AG09309 (cell line): ENCODE measurements around the gene ATP6V1G1.

ENCODE experiments used
- DNase-seq: peaks from one replicate; pipeline ENCODE4 v3.0.0-alpha.2; 2010; ENCODE audit warnings: low read depth
- H3K4me3 ChIP-seq: 2 replicates; pipeline ENCODE4 v1.5.1; 2011; ENCODE audit warnings: mild to moderate bottlenecking, low read depth, low read length, moderate library complexity; ENCODE audit not compliant: control insufficient read depth
- TF ChIP-seq, protein P1 (sequence below): IDR thresholded peaks from 2 replicates; pipeline ENCODE4 v1.5.1; 2011; ENCODE audit warnings: mild to moderate bottlenecking, low read depth, low read length, inconsistent platforms; ENCODE audit not compliant: insufficient read depth, control insufficient read depth; ENCODE audit errors: missing control alignments

Gene ATP6V1G1, protein sequence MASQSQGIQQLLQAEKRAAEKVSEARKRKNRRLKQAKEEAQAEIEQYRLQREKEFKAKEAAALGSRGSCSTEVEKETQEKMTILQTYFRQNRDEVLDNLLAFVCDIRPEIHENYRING

GRCh38 chr9:114587345-114588202 lies at the start of gene ATP6V1G1:
TSS of gene ATP6V1G1 (plus strand) at chr9:114587769. CDS start at chr9:114587839, 70 bp downstream.
- H3K4me3 ChIP-seq: peak within 1 kb of the TSS; percentile 90
- DNase-seq: peak; percentile 97
- TF ChIP-seq, protein P1, sequence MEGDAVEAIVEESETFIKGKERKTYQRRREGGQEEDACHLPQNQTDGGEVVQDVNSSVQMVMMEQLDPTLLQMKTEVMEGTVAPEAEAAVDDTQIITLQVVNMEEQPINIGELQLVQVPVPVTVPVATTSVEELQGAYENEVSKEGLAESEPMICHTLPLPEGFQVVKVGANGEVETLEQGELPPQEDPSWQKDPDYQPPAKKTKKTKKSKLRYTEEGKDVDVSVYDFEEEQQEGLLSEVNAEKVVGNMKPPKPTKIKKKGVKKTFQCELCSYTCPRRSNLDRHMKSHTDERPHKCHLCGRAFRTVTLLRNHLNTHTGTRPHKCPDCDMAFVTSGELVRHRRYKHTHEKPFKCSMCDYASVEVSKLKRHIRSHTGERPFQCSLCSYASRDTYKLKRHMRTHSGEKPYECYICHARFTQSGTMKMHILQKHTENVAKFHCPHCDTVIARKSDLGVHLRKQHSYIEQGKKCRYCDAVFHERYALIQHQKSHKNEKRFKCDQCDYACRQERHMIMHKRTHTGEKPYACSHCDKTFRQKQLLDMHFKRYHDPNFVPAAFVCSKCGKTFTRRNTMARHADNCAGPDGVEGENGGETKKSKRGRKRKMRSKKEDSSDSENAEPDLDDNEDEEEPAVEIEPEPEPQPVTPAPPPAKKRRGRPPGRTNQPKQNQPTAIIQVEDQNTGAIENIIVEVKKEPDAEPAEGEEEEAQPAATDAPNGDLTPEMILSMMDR: no peak

DNA sequence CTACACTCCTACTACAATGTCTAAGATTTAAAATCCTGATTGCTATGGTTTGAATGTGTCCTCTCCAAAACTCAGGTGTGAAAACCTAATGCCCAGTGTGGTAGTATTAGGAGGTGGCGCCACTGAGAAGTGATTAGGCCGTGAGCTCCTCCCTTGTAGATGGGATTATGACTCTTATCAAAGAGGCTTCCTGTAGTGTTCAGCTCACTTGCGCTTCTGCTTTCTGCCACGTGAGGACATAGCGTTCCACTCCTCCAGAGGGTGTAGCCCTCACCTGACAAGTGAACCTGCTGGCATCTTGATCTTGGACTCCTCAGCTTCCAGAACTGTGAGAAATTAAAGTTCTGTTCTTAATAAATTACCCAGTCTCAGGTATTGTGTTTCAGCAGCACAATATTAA lies 49.3 kb upstream of the ATP6V1G1 start:
- TF ChIP-seq, protein P1: no peak
- DNase-seq: no peak

GRCh38 chr9:114539701-114540380 lies 47.7 kb upstream of the ATP6V1G1 start:
- TF ChIP-seq, protein P1: no peak
- no peak for DNase-seq
- H3K4me3 ChIP-seq: no peak overlapping the region

More for the DNA sequence above, 49.3 kb upstream of the ATP6V1G1 start:
- H3K4me3 ChIP-seq: no peak overlapping the region

GRCh38 chr9:114545055-114545454 lies 42.5 kb upstream of the ATP6V1G1 start:
- DNase-seq: no peak
- TF ChIP-seq, protein P1: no peak
- H3K4me3 ChIP-seq: no peak overlapping the region

DNA sequence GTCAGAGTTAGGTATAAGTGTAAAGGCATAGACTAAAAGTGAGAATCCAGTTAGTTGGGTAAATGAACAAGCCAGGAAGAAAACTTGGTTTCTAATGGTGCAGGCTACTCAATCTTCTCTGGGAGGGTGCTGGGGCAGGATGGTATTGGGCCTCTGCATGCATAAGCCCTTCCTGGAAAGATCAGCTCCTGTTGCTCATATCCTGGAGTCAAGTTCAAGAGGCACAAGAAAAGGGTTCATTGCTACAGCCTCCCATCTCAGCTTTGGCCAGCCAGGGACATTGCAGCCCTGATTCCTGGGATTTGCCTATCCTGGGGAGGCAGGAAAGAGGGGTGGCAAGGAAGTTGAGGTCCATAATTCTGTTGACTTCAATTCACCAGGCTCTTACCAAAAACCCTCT lies 40.7 kb upstream of the ATP6V1G1 start:
- no peak overlapping the region for H3K4me3 ChIP-seq
- DNase-seq: no peak
- TF ChIP-seq, protein P1: no peak

DNA sequence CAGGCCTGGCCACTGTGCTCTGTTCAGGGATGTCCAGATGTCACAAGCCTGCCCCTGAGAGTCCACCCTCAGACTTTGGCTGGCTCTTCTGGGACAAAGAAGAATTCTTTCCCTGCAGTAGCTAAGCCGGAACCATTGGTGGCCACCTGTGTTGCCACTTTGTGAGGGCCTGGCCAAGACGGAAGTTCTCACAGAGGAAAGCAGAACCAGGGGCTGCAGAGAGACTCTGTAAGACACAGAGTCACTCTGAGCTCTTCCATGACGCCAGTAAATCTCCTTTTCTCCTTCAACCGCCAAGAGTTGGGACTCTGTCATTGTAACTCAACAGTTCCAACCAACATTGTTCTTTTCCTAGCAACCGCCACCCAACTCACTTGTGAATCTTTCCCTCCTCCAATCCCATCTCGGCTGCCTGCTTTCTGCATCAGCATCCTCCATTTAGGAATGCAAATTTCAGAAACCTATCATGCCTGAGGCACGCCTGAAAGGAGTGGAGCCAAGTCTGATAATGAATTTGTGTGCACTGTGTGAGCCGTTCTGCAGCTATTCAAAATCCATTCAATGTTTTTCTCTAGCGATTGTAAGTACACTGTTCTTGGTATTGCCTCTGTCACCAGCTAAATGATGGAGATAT lies 37.8 kb upstream of the ATP6V1G1 start:
- H3K4me3 ChIP-seq: no peak overlapping the region
- DNase-seq: no peak
- TF ChIP-seq, protein P1: no peak
